GM23248 (cell line): Measurements from ENCODE around the gene XRCC4.

Source experiments
- EZH2 ChIP-seq: fragments of 200-600 bp; sonication (generic); IDR thresholded peaks from 2 replicates; pipeline ENCODE4 v1.6.1; 2018; ENCODE audit warnings: antibody characterized with exemption, mild to moderate bottlenecking; ENCODE audit not compliant: insufficient read depth, poor library complexity, severe bottlenecking
- EZH2phosphoT487 ChIP-seq: fragments of 200-600 bp; sonication (generic); IDR thresholded peaks from 2 replicates; pipeline ENCODE4 v1.6.1; 2018; ENCODE audit warnings: antibody characterized with exemption, moderate library complexity, mild to moderate bottlenecking, low read depth; ENCODE audit not compliant: insufficient read depth

- no peak for TF ChIP-seq EZH2
- TF ChIP-seq EZH2phosphoT487 = no peak
These were observed 254.5 kb downstream of the XRCC4 start for GRCh38 chr5:83331842-83332241.
